ENCODE data around the gene ESYT1.

- TF ChIP-seq CTCF (optimal IDR thresholded peaks at IDR 0.05 in 1 of 3, IDR thresholded peaks at IDR 0.05 in 1 of 3, conservative IDR thresholded peaks at IDR 0.05 in 1 of 3; ENCODE audit: extremely low read depth in 1 of 3, insufficient read depth in 2 of 3, low read length in 3 of 3) = no peak
- TF ChIP-seq EZH2 (IDR thresholded peaks at IDR 0.05; ENCODE audit: low read length) = no peak
Measured at GRCh38 chr12:56110571-56110970, 17.5 kb upstream of the ESYT1 start.
